ENCODE data around the gene CDKN2C. TPM values are rescaled to one million over a fixed set of nuclear protein-coding genes. Genes with fewer than 3 reads are reported as not detected.
"Not testable (repeated sequence)": the region's sequence is repeated elsewhere in the genome, so short reads cannot be mapped to it uniquely, and the experiment has no call there.

The CDKN2C gene
- total and polyA plus RNA-seq, 2 experiments from 2014 or later = 11.7 to 17.3 TPM

- no peaks in the 10 kb centered on the region for H3K36me3 ChIP-seq (ENCODE audit: low read depth)
- no peak for DNase-seq
- no peaks in the 10 kb centered on the region for H3K27me3 ChIP-seq (replicated peaks; ENCODE audit: insufficient read depth)
- H3K4me3 ChIP-seq = no peak overlapping the region
- TF ChIP-seq EZH2phosphoT487 (IDR thresholded peaks at IDR 0.05; ENCODE audit: insufficient read depth, low read depth) (no peak), EZH2 (IDR thresholded peaks at IDR 0.05; ENCODE audit: insufficient read depth, poor library complexity, severe bottlenecking) (no peak)
- H3K79me2 ChIP-seq (ENCODE audit: insufficient read depth) = no peaks in the 10 kb centered on the region
- no peaks in the 10 kb centered on the region for H4K20me1 ChIP-seq (ENCODE audit: insufficient read depth)
- WGBS, 2 experiments (ENCODE audit: low coverage in 1 of 2, low lambda C conversion rate in 2 of 2, missing lambda C conversion rate in 2 of 2) = 34 to 43% methylated on average over 1 of the region's 1 CpG
- H3K27ac ChIP-seq = no peak overlapping the region
- no peak overlapping the region for H3K4me2 ChIP-seq (ENCODE audit: unreplicated experiment)
- no peaks in the 10 kb centered on the region for H3K4me1 ChIP-seq (ENCODE audit: insufficient read depth)
- H3K9ac ChIP-seq = no peak overlapping the region
- no peaks in the 10 kb centered on the region for H3K9me2 ChIP-seq (ENCODE audit: insufficient read depth)
- in situ Hi-C loops (cut with MboI) = no loop called here
- no peak overlapping the region for H2AFZ ChIP-seq
- no peaks in the 10 kb centered on the region for H3F3A ChIP-seq (ENCODE audit: insufficient read depth)
- H3K9me3 ChIP-seq (ENCODE audit: low read depth) = no peaks in the 10 kb centered on the region
Measured at GRCh38 chr1:50995651-50996050, 25.6 kb downstream of the CDKN2C start.

- no peaks in the 10 kb centered on the region for H3K4me1 ChIP-seq (ENCODE audit: insufficient read depth)
- no peak for TF ChIP-seq EZH2phosphoT487 (IDR thresholded peaks at IDR 0.05; ENCODE audit: insufficient read depth, low read depth)
- TF ChIP-seq EZH2 (IDR thresholded peaks at IDR 0.05; ENCODE audit: insufficient read depth, poor library complexity, severe bottlenecking) = no peak
- 79 to 81% methylated on average over 3 of the region's 3 CpGs for WGBS, 2 experiments (ENCODE audit: low coverage in 1 of 2, low lambda C conversion rate in 2 of 2, missing lambda C conversion rate in 2 of 2)
Measured at GRCh38 chr1:50996083-50996482, 26.0 kb downstream of the CDKN2C start.

GRCh38 chr1:50999375-50999774 is 29.3 kb downstream of the CDKN2C start:
- DNase-seq; in situ Hi-C loops (cut with MboI); H3K79me2 ChIP-seq (ENCODE audit: insufficient read depth); H3K27ac ChIP-seq; H3K4me2 ChIP-seq (ENCODE audit: unreplicated experiment); H3K9ac ChIP-seq; H4K20me1 ChIP-seq (ENCODE audit: insufficient read depth); H3F3A ChIP-seq (ENCODE audit: insufficient read depth); H3K9me2 ChIP-seq (ENCODE audit: insufficient read depth); H3K4me3 ChIP-seq; H3K4me1 ChIP-seq (ENCODE audit: insufficient read depth); H3K9me3 ChIP-seq (ENCODE audit: low read depth); H2AFZ ChIP-seq; H3K36me3 ChIP-seq (ENCODE audit: low read depth); H3K27me3 ChIP-seq (replicated peaks; ENCODE audit: insufficient read depth): not testable (repeated sequence)
- WGBS, 2 experiments (ENCODE audit: low coverage in 1 of 2, low lambda C conversion rate in 2 of 2, missing lambda C conversion rate in 2 of 2) = 70 to 91% methylated on average over 1 of the region's 1 CpG

More at GRCh38 chr1:50996083-50996482, 26.0 kb downstream of the CDKN2C start:
- no peaks in the 10 kb centered on the region for H3K9me2 ChIP-seq (ENCODE audit: insufficient read depth)
- H2AFZ ChIP-seq = no peak overlapping the region
- H3K4me3 ChIP-seq = no peak overlapping the region
- H3K4me2 ChIP-seq (ENCODE audit: unreplicated experiment) = no peak overlapping the region
- no peaks in the 10 kb centered on the region for H3K27me3 ChIP-seq (replicated peaks; ENCODE audit: insufficient read depth)
- no peaks in the 10 kb centered on the region for H3K36me3 ChIP-seq (ENCODE audit: low read depth)
- H3K9me3 ChIP-seq (ENCODE audit: low read depth) = no peaks in the 10 kb centered on the region
- in situ Hi-C loops (cut with MboI) = no loop called here
- no peaks in the 10 kb centered on the region for H4K20me1 ChIP-seq (ENCODE audit: insufficient read depth)
- no peaks in the 10 kb centered on the region for H3F3A ChIP-seq (ENCODE audit: insufficient read depth)
- H3K9ac ChIP-seq = no peak overlapping the region
- no peaks in the 10 kb centered on the region for H3K79me2 ChIP-seq (ENCODE audit: insufficient read depth)
- no peak for DNase-seq
- H3K27ac ChIP-seq = no peak overlapping the region

- Histone ChIP-seq H3K27me3 (replicated peaks; ENCODE audit: insufficient read depth) (no peaks in the 10 kb centered on the region), H3K4me1 (ENCODE audit: insufficient read depth) (no peaks in the 10 kb centered on the region), H3K36me3 (ENCODE audit: low read depth) (no peaks in the 10 kb centered on the region), H3K9me3 (ENCODE audit: low read depth) (no peaks in the 10 kb centered on the region), H2AFZ (no peak overlapping the region), H3K27ac (no peak overlapping the region), H3K9ac (no peak overlapping the region), H3K79me2 (ENCODE audit: insufficient read depth) (no peaks in the 10 kb centered on the region), H3K9me2 (ENCODE audit: insufficient read depth) (no peaks in the 10 kb centered on the region), H3K4me3 (no peak overlapping the region), H3F3A (ENCODE audit: insufficient read depth) (no peaks in the 10 kb centered on the region), H3K4me2 (ENCODE audit: unreplicated experiment) (no peak overlapping the region), H4K20me1 (ENCODE audit: insufficient read depth) (no peaks in the 10 kb centered on the region)
- TF ChIP-seq EZH2 (IDR thresholded peaks at IDR 0.05; ENCODE audit: insufficient read depth, poor library complexity, severe bottlenecking) (no peak), EZH2phosphoT487 (IDR thresholded peaks at IDR 0.05; ENCODE audit: insufficient read depth, low read depth) (no peak)
- in situ Hi-C loops (cut with MboI) = no loop called here
- WGBS, 2 experiments (ENCODE audit: low coverage in 1 of 2, low lambda C conversion rate in 2 of 2, missing lambda C conversion rate in 2 of 2) = 100% methylated on average over 1 of the region's 1 CpG
- no peak for DNase-seq
Measured at GRCh38 chr1:51000160-51000559, 30.1 kb downstream of the CDKN2C start.

- 46 to 55% methylated on average over 2 of the region's 2 CpGs for WGBS, 2 experiments (ENCODE audit: low coverage in 1 of 2, low lambda C conversion rate in 2 of 2, missing lambda C conversion rate in 2 of 2)
- Histone ChIP-seq H3K27me3 (replicated peaks; ENCODE audit: insufficient read depth) (no peaks in the 10 kb centered on the region), H3K36me3 (ENCODE audit: low read depth) (no peaks in the 10 kb centered on the region), H2AFZ (no peak overlapping the region), H3K27ac (no peak overlapping the region), H3F3A (ENCODE audit: insufficient read depth) (no peaks in the 10 kb centered on the region), H3K4me1 (ENCODE audit: insufficient read depth) (no peaks in the 10 kb centered on the region), H3K9ac (no peak overlapping the region), H3K4me2 (ENCODE audit: unreplicated experiment) (no peak overlapping the region), H3K79me2 (ENCODE audit: insufficient read depth) (no peaks in the 10 kb centered on the region), H3K9me2 (ENCODE audit: insufficient read depth) (no peaks in the 10 kb centered on the region), H3K4me3 (no peak overlapping the region), H3K9me3 (ENCODE audit: low read depth) (no peaks in the 10 kb centered on the region), H4K20me1 (ENCODE audit: insufficient read depth) (no peaks in the 10 kb centered on the region)
- TF ChIP-seq EZH2 (IDR thresholded peaks at IDR 0.05; ENCODE audit: insufficient read depth, poor library complexity, severe bottlenecking) = no peak
- TF ChIP-seq EZH2phosphoT487 (IDR thresholded peaks at IDR 0.05; ENCODE audit: insufficient read depth, low read depth) = no peak
- DNase-seq = no peak
- in situ Hi-C loops (cut with MboI) = no loop called here
Measured at GRCh38 chr1:51000651-51001050, 30.6 kb downstream of the CDKN2C start.

Measured in GM23248 (cell line).